HepG2 (cell line): ENCODE measurements around the gene COA5. TPM values are rescaled to one million over a fixed set of nuclear protein-coding genes. Genes with fewer than 3 reads are reported as not detected.

ENCODE experiments used
- AKNA ChIP-seq: sonication (generic); formaldehyde crosslinking; IDR thresholded peaks from 2 replicates; pipeline ENCODE4 v1.4.0; 2020; ENCODE audit warnings: missing genetic modification reagents, borderline replicate concordance
- ARID3A ChIP-seq: IDR thresholded peaks from 2 replicates; pipeline ENCODE4 v1.6.1; 2012; ENCODE audit warnings: low read depth, low read length, improper control_type of control experiment
- CEBPG ChIP-seq: IDR thresholded peaks from 2 replicates; pipeline ENCODE4 v1.6.1; 2016
- ELF3 ChIP-seq: IDR thresholded peaks from 2 replicates; pipeline ENCODE4 v1.6.1; 2016; ENCODE audit warnings: missing genetic modification reagents, missing compliant biosample characterization
- ETV6 ChIP-seq: sonication (generic); formaldehyde crosslinking; conservative IDR thresholded peaks from 2 replicates; pipeline ENCODE4 v1.4.0; 2020; ENCODE audit warnings: missing genetic modification reagents
- HMGA1 ChIP-seq: sonication (generic); formaldehyde crosslinking; conservative IDR thresholded peaks from 2 replicates; pipeline ENCODE4 v1.4.0; 2020; ENCODE audit warnings: missing genetic modification reagents
- HNF4A ChIP-seq: sonication (generic); formaldehyde crosslinking; IDR thresholded peaks from 2 replicates; pipeline ENCODE4 v1.4.0; 2020; ENCODE audit warnings: missing genetic modification reagents
- JDP2 ChIP-seq: sonication (generic); formaldehyde crosslinking; IDR thresholded peaks from 2 replicates; pipeline ENCODE4 v1.8.1; 2022; ENCODE audit warnings: missing genetic modification reagents, borderline replicate concordance
- KLF11 ChIP-seq: IDR thresholded peaks from 2 replicates; pipeline ENCODE4 v1.6.1; 2016; ENCODE audit warnings: missing compliant biosample characterization
- MXD4 ChIP-seq: IDR thresholded peaks from 2 replicates; pipeline ENCODE4 v1.6.1; 2016; ENCODE audit warnings: mild to moderate bottlenecking, missing biosample characterization, missing genetic modification reagents
- NR3C1 ChIP-seq: sonication (generic); formaldehyde crosslinking; IDR thresholded peaks from 2 replicates; pipeline ENCODE4 v1.4.0; 2020; ENCODE audit warnings: missing genetic modification reagents
- STAT6 ChIP-seq: sonication (generic); formaldehyde crosslinking; IDR thresholded peaks from 2 replicates; pipeline ENCODE4 v1.4.0; 2020; ENCODE audit warnings: missing genetic modification reagents, mild to moderate bottlenecking, borderline replicate concordance
- TFDP2 ChIP-seq: sonication (generic); formaldehyde crosslinking; IDR thresholded peaks from 2 replicates; pipeline ENCODE4 v1.4.0; 2020; ENCODE audit warnings: missing genetic modification reagents
- ZFP36L1 ChIP-seq: sonication (generic); formaldehyde crosslinking; IDR thresholded peaks from 2 replicates; pipeline ENCODE4 v1.8.0; 2022; ENCODE audit warnings: mild to moderate bottlenecking, missing genetic modification reagents, moderate library complexity
- ZNF335 ChIP-seq: sonication (generic); formaldehyde crosslinking; IDR thresholded peaks from 2 replicates; pipeline ENCODE4 v1.4.0; 2020; ENCODE audit warnings: missing genetic modification reagents
- ZNF430 ChIP-seq: sonication (generic); formaldehyde crosslinking; IDR thresholded peaks from 2 replicates; pipeline ENCODE4 v1.9.0; 2021; ENCODE audit warnings: mild to moderate bottlenecking, missing genetic modification reagents
- ZNF44 ChIP-seq: sonication (generic); formaldehyde crosslinking; IDR thresholded peaks from 2 replicates; pipeline ENCODE4 v1.5.1; 2020; ENCODE audit warnings: mild to moderate bottlenecking, missing genetic modification reagents
- ZNF460 ChIP-seq: sonication (generic); formaldehyde crosslinking; IDR thresholded peaks from 2 replicates; pipeline ENCODE4 v1.5.1; 2020; ENCODE audit warnings: missing genetic modification reagents, mild to moderate bottlenecking, borderline replicate concordance
- ZNF761 ChIP-seq: sonication (generic); formaldehyde crosslinking; conservative IDR thresholded peaks from 2 replicates; pipeline ENCODE4 v1.4.0; 2020; ENCODE audit warnings: mild to moderate bottlenecking, missing genetic modification reagents
- ZSCAN20 ChIP-seq: sonication (generic); formaldehyde crosslinking; IDR thresholded peaks from 2 replicates; pipeline ENCODE4 v1.4.0; 2020; ENCODE audit warnings: missing genetic modification reagents, mild to moderate bottlenecking, borderline replicate concordance
- polyA plus RNA-seq, 8 experiments: library from polyadenylated mRNA; depleted of rRNA in 3 of 8; stranded (reverse) in 7 of 8; unstranded in 1 of 8; fragments of >200 nt; fragmentation: Illumina TruSeq in 4 of 8; extraction: Trizol in 4 of 8; gene quantifications; 2 replicates each; pipeline versions ENCODE4 v1.2.1 to v1.2.3, GENCODE V29; 2011 to 2016; ENCODE audit warnings: low read depth in 4 of 8, missing spikeins in 1 of 8, mixed read lengths in 1 of 8; ENCODE audit not compliant: insufficient read depth in 1 of 8
- total RNA-seq, 5 experiments: library from RNA; depleted of rRNA; stranded (reverse); fragments of >200 nt; fragmentation: Illumina TruSeq; extraction: Trizol; gene quantifications; 2 replicates each; pipeline ENCODE4 v1.2.3, GENCODE V29; 2016; ENCODE audit warnings: low read depth in 1 of 5

COA5 gene
- total and polyA plus RNA-seq, 2 of the 13 experiments (the other 11 are each of a cell fraction or from before 2014, with no cell fraction given) = 43.6 to 64.5 TPM

GRCh38 chr2:98583816-98584618, 24.3 kb downstream of the COA5 start (continued):
- no peak for TF ChIP-seq AKNA (CRISPR knock-in tag)
- peak; percentile 68 for TF ChIP-seq TFDP2 (CRISPR knock-in tag)
- no peak for TF ChIP-seq ZNF460 (CRISPR knock-in tag)
- TF ChIP-seq ZFP36L1 = peak; percentile 80; the same call in 1 of the 2 replicates
- no peak for TF ChIP-seq NR3C1 (CRISPR knock-in tag)
- TF ChIP-seq STAT6 (CRISPR knock-in tag) = no peak
- TF ChIP-seq ZNF430 (CRISPR knock-in tag) = no peak
- TF ChIP-seq HMGA1 (CRISPR knock-in tag) = no peak
- 0 out of 2 replicates have a peak, but pooled peaks have one; percentile 42 for TF ChIP-seq KLF11 (CRISPR knock-in tag)
- peak; percentile 60 for TF ChIP-seq CEBPG (CRISPR knock-in tag)
- 0 out of 2 replicates have a peak, but pooled peaks have one; percentile 17 for TF ChIP-seq ZNF44 (CRISPR knock-in tag)
- TF ChIP-seq ETV6 = no peak
- no peak for TF ChIP-seq ARID3A
- peak; percentile 98 for TF ChIP-seq HNF4A (CRISPR knock-in tag)
- peak; percentile 99 for TF ChIP-seq ELF3
- TF ChIP-seq ZNF335 (CRISPR knock-in tag) = no peak
- TF ChIP-seq MXD4 = peak; percentile 65; the same call in 1 of the 2 replicates
- 0 out of 2 replicates have a peak, but pooled peaks have one; percentile 23 for TF ChIP-seq ZNF761 (CRISPR knock-in tag)
- TF ChIP-seq ZSCAN20 (CRISPR knock-in tag) = no peak
- TF ChIP-seq JDP2 (CRISPR knock-in tag) = no peak
